ENCODE results near the gene FOXL1.

FOXL1 gene

DNA sequence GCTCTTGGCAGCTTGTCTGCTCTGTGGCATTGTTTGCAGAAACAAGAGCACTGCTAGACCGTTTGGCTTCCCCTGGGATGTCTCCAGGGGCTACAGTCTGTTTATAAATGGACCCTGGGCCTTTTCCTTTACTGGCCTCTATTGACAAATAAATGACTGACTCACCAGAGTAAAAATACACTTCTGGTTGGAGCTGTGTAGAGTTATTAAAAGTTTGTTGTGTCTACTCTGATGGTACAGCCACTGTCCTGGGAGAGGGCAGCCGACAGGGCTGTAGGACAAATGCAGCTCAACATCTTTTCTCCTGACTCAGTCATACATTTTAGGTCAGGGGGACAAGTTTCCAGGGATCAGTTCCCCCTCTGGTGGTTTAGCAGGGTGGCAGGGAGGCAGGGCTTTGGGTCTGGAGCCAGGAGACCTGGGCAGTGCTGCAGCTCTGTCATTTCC is 30.0 kb downstream of the FOXL1 start:
- DNase-seq = no peak

DNA sequence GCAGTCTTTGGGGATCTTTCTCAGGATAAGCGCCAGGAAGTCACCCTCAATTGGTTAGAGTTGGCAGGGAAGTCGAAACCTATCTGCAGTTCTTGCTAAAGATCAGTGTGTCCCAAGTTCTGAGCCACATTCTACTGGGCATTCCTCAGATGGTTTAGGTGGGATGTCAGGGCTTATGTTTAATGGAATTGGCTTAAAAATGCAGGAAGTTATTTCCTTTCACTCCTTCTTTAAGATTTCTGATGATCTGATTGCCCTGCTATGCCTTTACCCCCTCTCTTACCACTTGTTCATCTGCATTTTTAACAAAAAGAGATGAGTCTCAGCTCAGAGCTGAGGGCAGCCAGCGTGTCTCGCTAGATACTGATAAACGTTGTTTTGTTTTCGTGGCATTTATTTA is 30.8 kb downstream of the FOXL1 start:
- no peak for DNase-seq

DNA sequence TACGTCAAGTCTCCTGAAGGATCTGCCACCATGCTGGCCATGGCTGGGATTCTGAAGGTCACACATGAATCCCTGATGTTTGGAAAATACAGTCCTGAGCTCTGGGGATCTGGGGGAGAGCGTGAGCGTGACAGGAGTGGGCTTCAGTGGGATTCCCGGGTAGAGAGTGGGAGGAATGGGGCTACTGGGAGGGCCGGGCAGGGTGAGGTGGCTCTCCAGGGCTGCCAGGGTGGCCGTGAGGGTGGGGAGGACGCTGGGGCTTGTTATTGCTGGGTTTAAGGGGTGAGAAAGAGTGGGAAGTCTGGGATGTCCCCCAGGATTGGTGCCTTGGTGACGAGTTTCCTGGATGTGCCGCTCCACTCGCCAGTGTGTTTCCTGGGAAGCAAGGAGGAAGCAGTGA is 31.3 kb downstream of the FOXL1 start:
- DNase-seq = no peak

DNA sequence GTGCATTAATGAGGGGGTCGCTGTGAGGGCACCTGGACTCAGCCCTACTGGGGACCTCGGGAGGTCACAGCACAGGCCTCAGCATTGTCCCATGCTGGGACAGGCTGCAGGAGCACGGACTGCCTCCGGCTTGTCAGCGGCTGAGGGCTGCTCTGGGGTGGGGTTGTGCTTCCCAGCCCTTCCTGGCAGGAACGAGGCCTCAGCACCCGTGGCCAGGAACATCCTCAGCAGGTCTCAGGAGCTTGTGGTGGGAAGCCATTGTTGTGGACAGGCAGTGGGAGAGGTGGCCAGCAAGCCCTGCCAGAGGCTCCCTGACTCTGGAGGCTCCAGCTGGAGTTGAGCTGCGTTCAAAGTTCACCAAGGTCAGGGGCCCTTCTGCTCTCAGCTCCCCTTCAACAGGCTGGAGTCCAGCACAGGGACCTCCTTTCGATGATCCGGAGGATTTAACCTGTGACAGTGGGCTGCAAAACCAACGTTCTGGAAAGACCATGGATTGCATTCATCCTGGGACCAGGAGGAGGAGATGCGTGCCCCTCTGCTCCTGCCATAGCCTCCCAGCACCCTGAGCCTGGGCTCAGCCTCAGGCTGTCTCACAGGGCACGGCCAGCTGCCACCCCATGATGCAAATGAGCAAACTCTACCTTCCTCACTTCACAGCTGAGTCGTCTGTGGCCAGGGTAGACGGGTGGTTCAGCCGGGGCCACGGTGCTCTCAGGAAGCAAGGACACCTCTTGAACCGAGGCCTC is 32.6 kb downstream of the FOXL1 start:
- no peak for DNase-seq

DNA sequence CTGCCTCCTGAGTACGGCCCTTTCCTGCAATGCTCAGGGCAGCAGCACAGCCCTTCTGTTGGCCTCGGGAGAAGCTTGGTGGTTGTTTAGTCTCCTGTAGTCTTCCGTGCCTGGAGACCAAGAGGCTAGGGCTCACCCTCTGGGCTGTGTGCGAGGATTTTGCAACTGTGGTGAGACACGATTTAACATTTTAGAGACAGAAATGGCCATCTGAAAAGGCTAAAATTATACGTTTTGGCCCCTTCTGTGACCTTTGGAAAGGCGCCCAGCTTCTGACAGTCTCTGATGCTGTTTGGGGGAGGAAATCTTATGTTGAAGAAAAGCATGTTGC is 33.1 kb downstream of the FOXL1 start:
- no peak for DNase-seq

DNA sequence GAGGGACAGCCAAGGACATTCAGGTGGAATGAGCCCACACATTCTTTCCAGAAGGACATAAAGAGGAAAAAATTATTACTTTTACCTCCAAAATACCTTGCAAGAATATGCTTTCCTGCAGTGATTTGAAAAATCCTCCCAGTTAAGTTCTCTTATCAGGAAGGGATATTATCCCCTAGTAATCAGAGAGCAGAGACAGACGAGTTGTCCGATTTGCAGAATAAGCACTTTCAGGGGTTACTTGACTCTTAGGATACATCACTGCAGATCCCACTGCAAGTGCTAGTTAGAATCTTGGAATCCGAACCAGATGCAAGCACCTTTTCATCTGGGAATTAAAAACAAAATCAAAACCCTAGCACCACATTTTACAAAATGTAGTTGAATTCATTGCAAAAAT is 33.6 kb downstream of the FOXL1 start:
- no peak for DNase-seq

DNA sequence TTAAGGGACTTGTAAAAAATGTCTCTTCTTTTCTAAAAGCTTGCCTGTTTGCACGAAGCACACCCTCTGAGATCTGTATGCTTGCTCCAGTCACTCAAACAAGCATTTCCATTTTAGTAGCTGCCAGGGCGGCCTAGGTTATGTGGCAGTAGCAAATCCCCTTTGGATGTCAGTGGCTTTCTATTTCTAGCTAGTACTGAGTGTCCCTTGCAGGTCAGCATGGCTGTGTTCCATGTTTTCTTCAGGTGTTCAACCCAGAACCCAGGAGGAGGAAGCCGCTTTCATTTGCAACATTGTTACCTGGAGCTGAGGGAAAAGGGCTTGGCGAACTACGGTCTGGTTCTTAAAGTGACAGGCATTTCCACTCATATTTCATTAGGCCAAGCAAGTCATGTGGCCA is 36.4 kb downstream of the FOXL1 start:
- DNase-seq = no peak

DNA sequence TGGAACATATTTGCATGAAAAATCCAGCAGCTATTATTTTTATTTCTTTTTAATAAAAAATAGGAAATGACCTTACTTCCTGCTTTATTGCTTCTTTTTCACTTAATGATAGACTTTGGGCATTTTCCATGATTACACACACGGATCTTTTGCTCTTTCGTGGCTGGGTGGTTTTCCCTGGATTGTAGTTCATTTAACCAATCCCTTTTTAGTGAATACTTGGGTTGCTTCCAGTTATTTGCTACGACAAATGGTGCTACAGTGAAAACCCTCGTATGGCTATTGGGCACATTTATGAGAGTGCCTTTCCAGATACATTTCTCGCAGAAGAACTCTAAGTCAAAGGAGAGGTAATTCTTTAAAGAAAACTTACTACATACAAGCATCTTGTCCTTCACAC is 38.6 kb downstream of the FOXL1 start:
- no peak for DNase-seq

DNA sequence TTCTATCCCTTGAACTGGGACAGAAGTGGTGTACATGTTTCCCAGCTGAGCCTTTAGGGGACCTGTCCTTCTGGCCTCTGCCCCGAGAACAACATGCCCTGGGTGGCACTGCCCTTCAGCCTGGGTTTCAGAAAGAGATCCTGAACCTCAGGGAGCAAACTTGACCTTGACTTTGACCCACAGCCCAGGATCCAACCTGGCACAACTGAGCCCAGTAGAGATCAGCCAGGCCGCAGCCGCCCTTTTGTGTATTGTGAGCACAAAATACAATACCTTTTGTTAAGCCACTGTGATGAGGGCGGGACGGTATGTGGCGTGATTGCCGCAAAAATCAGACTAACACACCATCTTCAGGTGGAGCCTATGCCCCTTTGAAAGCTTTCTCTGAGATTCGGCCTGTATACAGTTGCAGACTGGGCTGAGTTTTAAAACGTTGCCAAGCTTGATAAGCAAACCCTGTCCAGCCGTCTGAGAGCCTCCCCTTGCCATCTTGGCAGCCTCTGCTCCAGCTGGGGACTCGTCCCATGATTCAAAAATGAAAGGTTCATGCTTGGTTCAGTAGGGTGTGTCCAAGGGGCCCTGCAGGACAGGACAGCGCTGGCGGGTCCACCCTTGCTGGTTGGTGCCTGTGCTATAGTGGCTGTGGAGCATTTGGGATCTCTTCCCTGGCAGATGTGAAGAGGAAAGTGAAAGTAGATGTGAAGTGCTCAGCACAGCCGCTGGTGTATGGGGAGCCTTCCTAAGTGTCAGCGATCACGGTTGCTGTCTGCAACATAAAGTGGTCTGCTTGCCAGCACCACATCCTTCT is 40.3 kb downstream of the FOXL1 start:
- no peak for DNase-seq

DNA sequence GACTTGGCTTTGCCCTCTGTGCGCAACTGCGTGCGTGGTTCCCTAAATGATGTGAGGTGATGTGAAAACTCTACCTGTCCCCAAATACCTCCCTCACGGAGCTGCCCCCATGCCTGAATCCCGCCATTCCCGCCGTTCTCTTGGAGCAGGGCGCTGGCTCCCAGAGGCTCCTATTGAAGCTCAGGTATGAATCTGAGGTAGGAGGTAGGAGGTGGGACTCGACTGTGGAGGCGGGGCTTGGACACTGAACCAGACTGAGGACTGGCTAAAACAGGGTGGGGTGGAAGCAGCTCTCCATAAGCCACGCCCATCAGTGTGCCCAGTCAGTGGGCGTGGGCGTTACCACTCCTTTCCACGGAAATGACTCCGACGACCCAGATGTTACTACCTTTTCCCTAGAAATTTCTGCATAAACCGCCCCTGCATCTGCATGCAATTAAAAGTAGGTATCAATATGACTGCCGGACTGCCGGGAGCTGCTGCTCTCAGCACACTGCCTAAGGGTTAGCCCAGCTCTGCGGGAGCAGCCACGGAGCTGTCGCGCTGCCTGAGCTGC is 41.0 kb downstream of the FOXL1 start:
- DNase-seq = no peak

DNA sequence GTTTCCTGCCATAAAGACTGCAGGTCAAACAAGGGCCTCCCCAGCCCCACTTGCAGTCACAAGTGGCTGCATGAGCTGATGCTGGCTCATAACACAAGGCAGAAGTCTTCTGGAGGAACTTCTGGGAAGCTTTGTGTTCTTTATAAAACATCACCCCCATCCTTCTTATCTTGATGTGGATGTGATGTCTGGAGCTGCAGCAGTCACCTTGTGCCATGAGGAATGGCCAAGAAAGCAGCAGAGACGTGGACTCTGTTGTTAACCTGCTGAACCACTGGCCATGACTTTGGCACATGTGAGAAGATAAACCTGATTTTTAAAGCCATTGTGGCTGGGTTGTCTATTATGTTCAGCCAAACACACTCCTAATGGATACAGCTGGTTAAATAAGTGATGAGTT is 41.8 kb downstream of the FOXL1 start:
- DNase-seq = no peak

DNA sequence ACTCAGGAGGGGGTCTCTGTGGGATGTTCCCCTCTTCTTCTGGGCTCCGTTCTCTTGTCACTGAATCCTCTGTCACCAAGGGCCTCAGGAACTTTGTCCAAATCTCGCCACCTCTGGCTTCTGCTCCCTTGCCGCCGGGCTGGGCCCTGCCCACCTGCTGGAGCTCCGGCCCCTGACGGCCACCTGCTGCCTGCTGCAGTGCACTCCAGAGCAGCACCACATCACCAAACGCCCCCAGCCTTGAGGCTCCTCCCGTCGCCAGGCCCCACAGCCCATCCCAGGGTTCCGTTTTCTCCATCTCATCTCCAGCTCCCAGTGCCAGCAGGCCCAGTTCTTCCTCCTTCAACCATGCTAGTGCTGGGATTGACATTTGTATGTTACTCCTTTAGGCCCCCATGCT is 43.6 kb downstream of the FOXL1 start:
- DNase-seq = no peak

DNA sequence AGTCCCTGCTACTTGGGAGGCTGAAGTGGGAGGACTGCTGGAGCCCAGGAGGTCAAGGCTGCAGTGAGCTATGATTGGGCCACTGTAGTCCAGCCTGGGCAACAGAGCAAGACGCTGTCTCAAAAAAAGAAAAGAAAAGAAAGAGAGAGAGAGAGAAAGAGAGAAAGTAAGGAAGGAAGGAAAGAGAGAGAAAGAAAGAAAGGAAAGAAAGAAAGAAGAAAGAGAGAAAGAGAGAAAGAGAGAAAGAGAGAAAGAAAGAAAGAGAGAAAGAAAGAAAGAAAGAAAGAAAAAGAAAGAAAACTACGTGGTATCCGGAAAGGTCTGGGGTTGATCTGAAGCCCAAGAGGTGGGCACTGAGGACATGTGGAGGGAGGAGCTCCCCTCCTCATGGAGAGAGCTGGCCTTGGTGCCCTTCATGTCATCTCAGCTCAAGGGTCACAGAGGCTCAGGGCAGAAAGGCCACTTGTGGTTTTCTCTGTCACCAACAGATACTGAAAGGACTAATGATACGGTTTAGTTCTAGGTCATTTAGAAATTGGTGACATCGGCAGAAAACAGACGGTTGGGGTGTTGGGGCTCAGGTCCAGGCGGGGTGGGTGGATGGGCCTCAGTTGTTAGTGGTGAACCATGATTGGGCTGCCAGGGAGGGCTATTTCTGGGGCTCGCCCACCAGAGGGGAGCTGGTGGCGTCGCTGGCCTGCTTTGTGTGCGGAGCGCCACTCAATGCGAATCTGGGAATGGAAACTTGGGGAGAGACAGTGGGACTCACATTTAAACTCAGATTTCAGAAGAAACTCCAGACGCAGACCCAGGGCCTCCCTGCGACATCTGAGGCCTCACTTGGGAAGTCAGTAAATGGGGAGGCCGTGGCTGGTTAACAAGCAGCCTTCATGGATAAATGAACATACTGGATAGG is 44.6 kb downstream of the FOXL1 start:
- no peak for DNase-seq

DNA sequence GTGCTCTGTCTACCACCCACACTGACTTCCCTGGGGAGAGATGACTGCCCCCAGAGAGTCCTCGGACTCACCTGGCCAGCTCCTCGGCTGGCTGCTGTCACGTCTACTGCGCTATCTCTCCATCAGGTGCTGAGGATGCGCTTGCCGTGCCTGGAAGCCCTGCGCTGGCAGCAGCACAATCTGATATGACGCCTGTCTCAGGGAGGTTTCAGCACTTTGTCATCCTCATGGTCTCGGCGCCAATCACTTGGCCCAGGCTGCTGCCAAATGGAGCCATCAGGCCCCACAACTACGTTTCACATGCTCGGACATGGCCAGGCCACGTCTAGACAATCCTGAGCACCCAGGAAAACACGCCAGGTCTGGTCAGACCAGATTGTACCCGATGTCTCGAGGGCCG is 46.7 kb downstream of the FOXL1 start:
- no peak for DNase-seq

DNA sequence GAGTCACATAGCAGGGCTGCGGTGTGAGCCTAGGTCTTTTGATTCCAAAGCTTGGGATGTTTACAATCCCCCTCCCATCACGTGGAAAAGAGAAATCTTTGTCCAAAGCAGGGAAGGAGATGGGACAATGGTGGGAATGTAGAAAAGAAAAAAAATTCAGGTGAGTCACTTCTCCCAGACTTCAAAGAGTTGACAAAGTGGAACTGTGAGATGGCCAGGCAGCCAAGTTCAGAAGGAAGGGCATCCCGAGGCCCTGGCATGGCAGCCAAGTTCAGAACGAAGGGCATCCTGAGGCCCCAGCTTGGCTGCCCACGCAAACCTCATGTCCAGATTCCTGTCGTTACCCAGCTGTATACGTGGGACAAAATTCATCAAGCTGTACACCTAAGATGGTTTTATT is 47.5 kb downstream of the FOXL1 start:
- no peak for DNase-seq

DNA sequence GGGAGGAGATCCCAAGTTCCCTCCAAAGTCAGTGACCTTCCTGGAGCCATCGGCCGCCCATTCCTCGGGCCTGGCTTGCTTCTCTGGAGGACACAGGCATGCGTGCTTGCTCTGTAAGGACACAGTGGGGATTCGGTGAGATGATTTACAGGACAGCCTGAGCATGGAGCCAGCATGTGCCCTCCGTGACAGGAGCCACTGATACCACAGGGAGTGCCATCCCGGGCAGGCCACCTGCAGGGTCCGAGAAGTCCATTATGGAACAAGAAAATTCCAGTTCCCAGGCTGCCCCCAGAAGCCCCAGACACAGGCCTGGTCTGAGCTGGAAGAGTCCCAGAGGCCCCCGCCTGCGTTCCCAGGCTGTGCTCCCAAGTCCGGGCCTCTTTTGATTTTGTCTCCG is 47.9 kb downstream of the FOXL1 start:
- DNase-seq = no peak

DNA sequence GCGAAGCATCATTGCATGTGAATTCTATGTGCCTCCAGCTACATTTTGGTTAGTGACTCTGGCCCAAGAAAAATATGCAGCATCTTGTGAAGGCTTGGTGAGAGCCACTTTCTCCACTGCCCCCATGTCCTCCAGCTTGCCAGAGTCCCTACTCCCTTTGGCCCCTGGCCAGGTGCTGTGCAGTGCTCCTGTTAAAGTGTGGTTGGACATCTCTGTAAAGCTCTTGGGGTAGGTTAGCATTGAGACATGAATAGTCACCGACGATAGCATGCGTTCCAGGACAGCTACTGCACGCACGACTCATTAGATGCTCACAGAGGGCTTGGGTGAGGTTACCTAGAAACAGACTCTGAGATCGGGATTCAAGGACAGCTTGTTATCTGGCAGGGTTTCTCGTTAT is 48.6 kb downstream of the FOXL1 start:
- DNase-seq = no peak

DNA sequence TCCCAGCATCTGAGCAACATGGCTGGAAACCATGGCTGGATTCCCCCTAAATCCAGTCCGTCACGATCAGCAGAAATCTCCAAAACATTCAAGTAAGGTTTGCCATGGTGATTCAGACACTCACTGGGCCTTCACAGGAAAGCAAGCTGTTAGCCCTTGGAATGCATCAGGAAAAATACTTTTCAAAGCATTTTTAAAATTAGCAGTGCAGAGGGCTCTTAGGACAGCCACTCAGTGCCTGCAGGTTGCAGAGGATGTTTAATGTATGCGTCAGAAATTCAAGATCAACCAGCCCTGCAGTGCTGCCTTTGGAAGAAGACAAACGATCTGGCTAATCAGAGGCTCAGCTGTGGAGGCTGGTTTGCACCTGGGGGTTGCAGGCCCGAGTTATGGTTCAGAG is 50.3 kb downstream of the FOXL1 start:
- DNase-seq = no peak

DNA sequence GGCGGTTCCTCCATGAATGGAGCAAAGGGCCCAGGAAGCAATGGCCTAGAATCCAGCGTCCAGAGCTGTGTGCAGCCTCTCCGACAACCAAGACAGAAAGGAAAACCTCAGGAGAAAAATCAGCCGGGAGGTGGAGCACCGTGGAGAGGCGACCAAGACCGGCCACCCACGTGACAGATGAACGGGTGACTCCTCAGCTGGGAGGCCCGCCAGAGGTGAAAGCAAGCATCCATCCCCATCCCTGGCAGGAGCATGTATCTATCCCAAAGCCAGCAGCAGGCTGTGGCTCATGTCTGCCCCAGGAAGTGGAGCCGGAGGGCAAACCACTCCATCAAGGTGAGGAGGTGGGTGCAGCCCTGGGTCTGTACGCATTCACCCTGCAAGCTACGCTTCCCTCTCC is 52.1 kb downstream of the FOXL1 start:
- no peak for DNase-seq

DNA sequence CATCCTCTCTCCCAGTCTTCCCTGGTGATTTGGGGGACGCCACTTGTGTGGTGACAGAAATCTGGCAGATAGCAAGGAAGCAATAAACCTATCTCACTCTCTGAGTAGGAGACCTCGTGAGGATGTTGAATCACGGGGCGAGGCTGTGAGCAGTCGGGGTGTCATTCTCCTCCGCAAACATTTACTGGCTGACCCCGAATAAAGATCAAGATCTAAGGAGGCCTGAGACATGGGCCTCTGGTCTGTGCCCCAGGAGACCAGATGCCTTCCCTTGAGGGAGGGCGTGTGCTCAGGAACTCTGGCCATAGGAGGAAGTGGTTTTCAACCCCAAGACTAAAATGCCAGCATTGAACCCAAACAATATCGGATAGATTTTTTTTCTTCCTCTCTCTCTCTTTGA is 53.1 kb downstream of the FOXL1 start:
- DNase-seq = no peak
